Lower leg skin (tissue), 4 donors: ENCODE results near the gene CAMK2N2. TPM values are rescaled to one million over a fixed set of nuclear protein-coding genes. Genes with fewer than 3 reads are reported as not detected.

Experiments used
- DNase-seq, 2 donors: peaks; one replicate each; pipeline ENCODE4 v3.0.0-alpha.2; 2019; ENCODE audit warnings: low spot score in 2 of 2
- H3K4me3 ChIP-seq: fragments of 200-600 bp; sonication (generic); 2 replicates; pipeline ENCODE4 v1.5.1; 2017; ENCODE audit warnings: mild to moderate bottlenecking, low read depth; ENCODE audit not compliant: poor library complexity, severe bottlenecking
- CTCF ChIP-seq, 3 donors: fragments of 450-650 bp; IDR thresholded peaks; one replicate each; pipeline ENCODE4 v1.5.1; 2016; ENCODE audit warnings: antibody characterized with exemption in 3 of 3, mild to moderate bottlenecking in 3 of 3, moderate library complexity in 2 of 3
- POLR2A ChIP-seq, 2 donors: fragments of 450-650 bp; IDR thresholded peaks; one replicate each; pipeline ENCODE4 v1.6.1; 2016 to 2017; ENCODE audit warnings: antibody characterized with exemption in 2 of 2, mild to moderate bottlenecking in 1 of 2, moderate library complexity in 1 of 2
- WGBS, 2 donors: methylation state at CpG; one replicate each; pipeline ENCODE4 v1.1.5; 2018; 5-methylcytosine and 5-hydroxymethylcytosine counted together
- intact Hi-C: fragments of 100-400 bp; cut with DNase I; formaldehyde crosslinking; loops from one replicate; pipeline ENCODE4 v1.15.0; 2023; ENCODE audit warnings: low total_unique reads
- total RNA-seq, 4 donors: library from RNA; depleted of rRNA; stranded (reverse); fragments of >200 nt; gene quantifications; one replicate each; pipeline ENCODE4 v1.1.0, GENCODE V29; 2016

Gene CAMK2N2
- total RNA-seq, 4 donors from 2014 or later = not detected

GRCh38 chr3:184236636-184237035, 24.7 kb downstream of the CAMK2N2 start:
- H3K4me3 ChIP-seq = no peak overlapping the region
- 87 to 90% methylated on average over 3 of the region's 3 CpGs for WGBS, 2 donors
- TF ChIP-seq CTCF (IDR thresholded peaks at IDR 0.05) (no peak), POLR2A (IDR thresholded peaks at IDR 0.05) (no peak)
- intact Hi-C loops = no loop called here
- no peak for DNase-seq

GRCh38 chr3:184236033-184236410, 25.3 kb downstream of the CAMK2N2 start:
- TF ChIP-seq CTCF (IDR thresholded peaks at IDR 0.05) (no peak), POLR2A (IDR thresholded peaks at IDR 0.05) (no peak)
- WGBS, 2 donors = 70 to 74% methylated on average over 12 to 14 of the region's 14 CpGs
- intact Hi-C loops = no loop called here

GRCh38 chr3:184235381-184236032, 25.8 kb downstream of the CAMK2N2 start:
- 78 to 81% methylated on average over 4 of the region's 4 CpGs for WGBS, 2 donors
- DNase-seq = no peak
- TF ChIP-seq POLR2A (IDR thresholded peaks at IDR 0.05) (no peak), CTCF (IDR thresholded peaks at IDR 0.05) (no peak)
- intact Hi-C loops = no loop called here
- H3K4me3 ChIP-seq = no peak overlapping the region

More at GRCh38 chr3:184236033-184236410, 25.3 kb downstream of the CAMK2N2 start:
- DNase-seq = no peak
- H3K4me3 ChIP-seq = no peak overlapping the region

- intact Hi-C loops = no loop called here
- no peak for TF ChIP-seq CTCF (IDR thresholded peaks at IDR 0.05)
- TF ChIP-seq POLR2A (IDR thresholded peaks at IDR 0.05) = no peak
- no peak overlapping the region for H3K4me3 ChIP-seq
- no peak for DNase-seq
- WGBS, 2 donors = 84 to 85% methylated on average over 18 to 19 of the region's 19 CpGs
These were observed 26.5 kb downstream of the CAMK2N2 start for GRCh38 chr3:184234671-184235380.

GRCh38 chr3:184234224-184234623, 27.1 kb downstream of the CAMK2N2 start:
- TF ChIP-seq CTCF (IDR thresholded peaks at IDR 0.05) (no peak), POLR2A (IDR thresholded peaks at IDR 0.05) (no peak)
- intact Hi-C loops = no loop called here
- H3K4me3 ChIP-seq = no peak overlapping the region
- no peak for DNase-seq
- WGBS, 2 donors = 20 to 36% methylated on average over 4 of the region's 4 CpGs
